HEK293 (cell line): ENCODE measurements around the gene C2.

Experiments
- CTCF ChIA-PET: fragments of 350-600 bp; formaldehyde crosslinking; extraction: SDS; loops from one replicate; lab custom pipeline; 2021; ENCODE audit warnings: antibody characterized with exemption; lab: Yijun Ruan, JAX
- POLR2A ChIA-PET: fragments of 300-600 bp; formaldehyde crosslinking; extraction: SDS; loops from one replicate; lab custom pipeline; 2020; ENCODE audit warnings: antibody characterized with exemption, inconsistent platforms; lab: Yijun Ruan, JAX
- H3K27ac ChIP-seq: fragments of 200-500 bp; sonication (Bioruptor generic); 2 replicates; pipeline ENCODE4 v1.5.1; 2014; ENCODE audit warnings: low read depth, low read length, control low read depth, inconsistent platforms; ENCODE audit errors: extremely low read depth
- H3K36me3 ChIP-seq, 2 experiments: fragments of 200-500 bp in 1 of 2; sonication (Bioruptor generic) in 1 of 2; 1 replicate in 1 of 2; 2 replicates in 1 of 2; pipeline ENCODE4 v1.5.1; 2014 to 2017; ENCODE audit warnings: inconsistent platforms in 2 of 2, low read length in 2 of 2; ENCODE audit not compliant: control insufficient read depth in 2 of 2, insufficient read depth in 1 of 2
- H3K4me1 ChIP-seq: fragments of 200-500 bp; sonication (Bioruptor generic); 2 replicates; pipeline ENCODE4 v1.5.1; 2014; ENCODE audit warnings: mild to moderate bottlenecking, low read length, inconsistent platforms; ENCODE audit not compliant: control insufficient read depth, insufficient read depth
- H3K4me3 ChIP-seq: 2 replicates; pipeline ENCODE4 v1.5.1; 2011; ENCODE audit warnings: low read depth, mild to moderate bottlenecking, control low read depth, low read length, moderate library complexity
- H3K9me3 ChIP-seq: fragments of 200-500 bp; sonication (Bioruptor generic); 2 replicates; pipeline ENCODE4 v1.5.1; 2014; ENCODE audit warnings: low read depth, low read length, inconsistent platforms; ENCODE audit not compliant: control insufficient read depth, insufficient read depth
- FEZF1 ChIP-seq: fragments of 450-650 bp; formaldehyde crosslinking; IDR thresholded peaks from 2 replicates; pipeline ENCODE4 v1.5.1; 2016; ENCODE audit warnings: missing biosample characterization, missing genetic modification characterization
- HOXC10 ChIP-seq: sonication (generic); formaldehyde crosslinking; IDR thresholded peaks from 2 replicates; pipeline ENCODE4 v1.8.1; 2023; ENCODE audit warnings: mild to moderate bottlenecking, missing genetic modification reagents
- RBAK ChIP-seq: fragments of 450-650 bp; formaldehyde crosslinking; IDR thresholded peaks from 2 replicates; pipeline ENCODE4 v1.5.1; 2016; ENCODE audit warnings: missing biosample characterization, missing genetic modification characterization
- WT1 ChIP-seq: fragments of 450-650 bp; formaldehyde crosslinking; IDR thresholded peaks from 2 replicates; pipeline ENCODE4 v1.5.1; 2016; ENCODE audit warnings: missing biosample characterization, missing genetic modification characterization
- ZFP41 ChIP-seq: fragments of 450-650 bp; formaldehyde crosslinking; IDR thresholded peaks from 2 replicates; pipeline ENCODE4 v1.5.1; 2016; ENCODE audit warnings: missing biosample characterization, missing genetic modification characterization, borderline replicate concordance
- ZNF169 ChIP-seq: fragments of 450-650 bp; formaldehyde crosslinking; IDR thresholded peaks from 2 replicates; pipeline ENCODE4 v1.5.1; 2016; ENCODE audit warnings: missing biosample characterization, missing genetic modification characterization
- ZNF221 ChIP-seq: fragments of 450-650 bp; formaldehyde crosslinking; IDR thresholded peaks from 2 replicates; pipeline ENCODE4 v1.5.1; 2017; ENCODE audit warnings: missing biosample characterization, missing genetic modification characterization, borderline replicate concordance
- ZNF274 ChIP-seq, 2 experiments: fragments of 200-500 bp in 1 of 2; fragments of 450-650 bp in 1 of 2; sonication (Bioruptor generic) in 1 of 2; formaldehyde crosslinking in 1 of 2; IDR thresholded peaks; 2 replicates each; pipeline versions ENCODE4 v1.5.1 to v1.6.1; 2014 to 2016; ENCODE audit warnings: borderline replicate concordance in 1 of 2, inconsistent platforms in 1 of 2, low read length in 1 of 2, missing biosample characterization in 1 of 2, missing genetic modification characterization in 1 of 2
- ZNF280D ChIP-seq: fragments of 450-650 bp; formaldehyde crosslinking; IDR thresholded peaks from 2 replicates; pipeline ENCODE4 v1.5.1; 2016; ENCODE audit warnings: missing biosample characterization, missing genetic modification characterization
- ZNF335 ChIP-seq: fragments of 450-650 bp; formaldehyde crosslinking; conservative IDR thresholded peaks from 2 replicates; pipeline ENCODE4 v1.5.1; 2016; ENCODE audit warnings: missing biosample characterization, missing genetic modification characterization
- ZNF354C ChIP-seq: fragments of 450-650 bp; formaldehyde crosslinking; IDR thresholded peaks from 2 replicates; pipeline ENCODE4 v1.5.1; 2016; ENCODE audit warnings: missing biosample characterization, missing genetic modification characterization, low read depth, borderline replicate concordance
- ZNF561 ChIP-seq: fragments of 450-650 bp; IDR thresholded peaks from 2 replicates; pipeline ENCODE4 v1.5.1; 2018; ENCODE audit warnings: missing biosample characterization, missing genetic modification characterization, borderline replicate concordance
- ZNF621 ChIP-seq: fragments of 450-650 bp; formaldehyde crosslinking; IDR thresholded peaks from 2 replicates; pipeline ENCODE4 v1.5.1; 2017; ENCODE audit warnings: missing biosample characterization, missing genetic modification characterization
- ZNF626 ChIP-seq: fragments of 450-650 bp; sonication (Bioruptor Pico); formaldehyde crosslinking; IDR thresholded peaks from 2 replicates; pipeline ENCODE4 v1.5.1; 2018; ENCODE audit warnings: missing biosample characterization, missing genetic modification characterization, inconsistent platforms
- ZNF658 ChIP-seq: fragments of 450-650 bp; formaldehyde crosslinking; IDR thresholded peaks from 2 replicates; pipeline ENCODE4; 2016; ENCODE audit warnings: missing biosample characterization, missing genetic modification characterization
- TF ChIP-seq, protein P1 (sequence below): fragments of 450-650 bp; formaldehyde crosslinking; IDR thresholded peaks from 2 replicates; pipeline ENCODE4 v1.5.1; 2017; ENCODE audit warnings: missing biosample characterization, missing genetic modification characterization
- TF ChIP-seq, protein P2 (sequence below): fragments of 450-650 bp; IDR thresholded peaks from 2 replicates; pipeline ENCODE4 v1.5.1; 2018; ENCODE audit warnings: missing biosample characterization, missing genetic modification characterization
- TF ChIP-seq, protein P3 (sequence below): fragments of 450-650 bp; formaldehyde crosslinking; IDR thresholded peaks from 2 replicates; pipeline ENCODE4 v1.5.1; 2016; ENCODE audit warnings: missing biosample characterization, missing genetic modification characterization, borderline replicate concordance
- TF ChIP-seq, protein P4 (sequence below): fragments of 450-650 bp; formaldehyde crosslinking; IDR thresholded peaks from 2 replicates; pipeline ENCODE4 v1.5.1; 2016; ENCODE audit warnings: missing biosample characterization, missing genetic modification characterization
- TF ChIP-seq, protein P5 (sequence below): fragments of 450-650 bp; formaldehyde crosslinking; IDR thresholded peaks from 2 replicates; pipeline ENCODE4 v1.5.1; 2016; ENCODE audit warnings: missing biosample characterization, missing genetic modification characterization

C2 gene

GRCh38 chr6:31935823-31936222, 8.3 kb downstream of the C2 start (continued):
- no peak for TF ChIP-seq ZNF561 (tag by site-specific recombination)
- TF ChIP-seq ZNF354C (tag by site-specific recombination) = no peak
- TF ChIP-seq, protein P1, sequence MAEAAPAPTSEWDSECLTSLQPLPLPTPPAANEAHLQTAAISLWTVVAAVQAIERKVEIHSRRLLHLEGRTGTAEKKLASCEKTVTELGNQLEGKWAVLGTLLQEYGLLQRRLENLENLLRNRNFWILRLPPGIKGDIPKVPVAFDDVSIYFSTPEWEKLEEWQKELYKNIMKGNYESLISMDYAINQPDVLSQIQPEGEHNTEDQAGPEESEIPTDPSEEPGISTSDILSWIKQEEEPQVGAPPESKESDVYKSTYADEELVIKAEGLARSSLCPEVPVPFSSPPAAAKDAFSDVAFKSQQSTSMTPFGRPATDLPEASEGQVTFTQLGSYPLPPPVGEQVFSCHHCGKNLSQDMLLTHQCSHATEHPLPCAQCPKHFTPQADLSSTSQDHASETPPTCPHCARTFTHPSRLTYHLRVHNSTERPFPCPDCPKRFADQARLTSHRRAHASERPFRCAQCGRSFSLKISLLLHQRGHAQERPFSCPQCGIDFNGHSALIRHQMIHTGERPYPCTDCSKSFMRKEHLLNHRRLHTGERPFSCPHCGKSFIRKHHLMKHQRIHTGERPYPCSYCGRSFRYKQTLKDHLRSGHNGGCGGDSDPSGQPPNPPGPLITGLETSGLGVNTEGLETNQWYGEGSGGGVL (tag by site-specific recombination) = no peak
- no peak for TF ChIP-seq ZNF626 (tag by site-specific recombination)

GRCh38 chr6:31940256-31940664, 12.7 kb downstream of the C2 start:
- ChIA-PET CTCF (interaction anchor here (0.5 to 7.7 kb wide), 5 partner anchors 10 to 356 kb away, joined by 3 to 70 read pairs (median 3); no protein-coding TSS in a partner anchor), POLR2A (interaction anchor here (1.1 to 2.6 kb wide), 3 partner anchors 10 to 32 kb away, joined by 5 to 17 read pairs (median 5); partner anchors contain the start of gene DXO)
- peak; percentile 43 for TF ChIP-seq ZNF335 (tag by site-specific recombination)
- TF ChIP-seq, protein P2, sequence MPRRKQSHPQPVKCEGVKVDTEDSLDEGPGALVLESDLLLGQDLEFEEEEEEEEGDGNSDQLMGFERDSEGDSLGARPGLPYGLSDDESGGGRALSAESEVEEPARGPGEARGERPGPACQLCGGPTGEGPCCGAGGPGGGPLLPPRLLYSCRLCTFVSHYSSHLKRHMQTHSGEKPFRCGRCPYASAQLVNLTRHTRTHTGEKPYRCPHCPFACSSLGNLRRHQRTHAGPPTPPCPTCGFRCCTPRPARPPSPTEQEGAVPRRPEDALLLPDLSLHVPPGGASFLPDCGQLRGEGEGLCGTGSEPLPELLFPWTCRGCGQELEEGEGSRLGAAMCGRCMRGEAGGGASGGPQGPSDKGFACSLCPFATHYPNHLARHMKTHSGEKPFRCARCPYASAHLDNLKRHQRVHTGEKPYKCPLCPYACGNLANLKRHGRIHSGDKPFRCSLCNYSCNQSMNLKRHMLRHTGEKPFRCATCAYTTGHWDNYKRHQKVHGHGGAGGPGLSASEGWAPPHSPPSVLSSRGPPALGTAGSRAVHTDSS (tag by site-specific recombination) = peak; percentile 75
- no peak for TF ChIP-seq ZNF280D (tag by site-specific recombination)
- no peak for TF ChIP-seq ZNF221 (tag by site-specific recombination)
- 0 out of 2 replicates have a peak, but pooled peaks have one; percentile 22 for TF ChIP-seq FEZF1 (tag by site-specific recombination)
- TF ChIP-seq WT1 = no peak
- peaks cover 5% of the 10 kb centered on the region; the same call in 1 of the 2 replicates for H3K4me1 ChIP-seq
- H3K9me3 ChIP-seq = no peaks in the 10 kb centered on the region
- H3K27ac ChIP-seq = no peak overlapping the region
- H3K4me3 ChIP-seq = no peak overlapping the region
- no peaks in the 10 kb centered on the region for H3K36me3 ChIP-seq

GRCh38 chr6:31943742-31944141, 16.2 kb downstream of the C2 start:
- no peak overlapping the region for H3K4me3 ChIP-seq
- ChIA-PET POLR2A (interaction anchor here (1.1 kb wide), 1 partner anchor 28 kb away, joined by 3 read pairs; the partner anchor contains the start of gene DXO), CTCF (interaction anchor here (7.7 kb wide), 1 partner anchor 8 kb away, joined by 70 read pairs; no protein-coding TSS in a partner anchor)
- no peak overlapping the region for H3K27ac ChIP-seq
- H3K9me3 ChIP-seq = no peaks in the 10 kb centered on the region
- peaks cover 5% of the 10 kb centered on the region; the same call in 1 of the 2 replicates for H3K4me1 ChIP-seq
- H3K36me3 ChIP-seq = no peaks in the 10 kb centered on the region
- TF ChIP-seq ZFP41 (no peak), ZNF169 (tag by site-specific recombination) (no peak), RBAK (no peak), ZNF658 (no peak), ZNF621 (tag by site-specific recombination) (no peak), ZNF274 (IDR thresholded peaks at IDR 0.05; ENCODE audit: low read length) (no peak), ZNF274 (tag by site-specific recombination; IDR thresholded peaks at IDR 0.05; ENCODE audit: borderline replicate concordance) (no peak), HOXC10 (CRISPR knock-in tag) (no peak)
- TF ChIP-seq, protein P3, sequence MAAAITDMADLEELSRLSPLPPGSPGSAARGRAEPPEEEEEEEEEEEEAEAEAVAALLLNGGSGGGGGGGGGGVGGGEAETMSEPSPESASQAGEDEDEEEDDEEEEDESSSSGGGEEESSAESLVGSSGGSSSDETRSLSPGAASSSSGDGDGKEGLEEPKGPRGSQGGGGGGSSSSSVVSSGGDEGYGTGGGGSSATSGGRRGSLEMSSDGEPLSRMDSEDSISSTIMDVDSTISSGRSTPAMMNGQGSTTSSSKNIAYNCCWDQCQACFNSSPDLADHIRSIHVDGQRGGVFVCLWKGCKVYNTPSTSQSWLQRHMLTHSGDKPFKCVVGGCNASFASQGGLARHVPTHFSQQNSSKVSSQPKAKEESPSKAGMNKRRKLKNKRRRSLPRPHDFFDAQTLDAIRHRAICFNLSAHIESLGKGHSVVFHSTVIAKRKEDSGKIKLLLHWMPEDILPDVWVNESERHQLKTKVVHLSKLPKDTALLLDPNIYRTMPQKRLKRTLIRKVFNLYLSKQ (tag by site-specific recombination) = no peak
- TF ChIP-seq, protein P4, sequence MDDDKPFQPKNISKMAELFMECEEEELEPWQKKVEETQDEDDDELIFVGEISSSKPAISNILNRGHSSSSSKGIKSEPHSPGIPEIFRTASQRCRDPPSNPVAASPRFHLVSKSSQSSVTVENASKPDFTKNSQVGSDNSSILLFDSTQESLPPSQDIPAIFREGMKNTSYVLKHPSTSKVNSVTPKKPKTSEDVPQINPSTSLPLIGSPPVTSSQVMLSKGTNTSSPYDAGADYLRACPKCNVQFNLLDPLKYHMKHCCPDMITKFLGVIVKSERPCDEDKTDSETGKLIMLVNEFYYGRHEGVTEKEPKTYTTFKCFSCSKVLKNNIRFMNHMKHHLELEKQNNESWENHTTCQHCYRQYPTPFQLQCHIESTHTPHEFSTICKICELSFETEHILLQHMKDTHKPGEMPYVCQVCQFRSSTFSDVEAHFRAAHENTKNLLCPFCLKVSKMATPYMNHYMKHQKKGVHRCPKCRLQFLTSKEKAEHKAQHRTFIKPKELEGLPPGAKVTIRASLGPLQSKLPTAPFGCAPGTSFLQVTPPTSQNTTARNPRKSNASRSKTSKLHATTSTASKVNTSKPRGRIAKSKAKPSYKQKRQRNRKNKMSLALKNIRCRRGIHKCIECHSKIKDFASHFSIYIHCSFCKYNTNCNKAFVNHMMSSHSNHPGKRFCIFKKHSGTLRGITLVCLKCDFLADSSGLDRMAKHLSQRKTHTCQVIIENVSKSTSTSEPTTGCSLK = no peak
- TF ChIP-seq, protein P5, sequence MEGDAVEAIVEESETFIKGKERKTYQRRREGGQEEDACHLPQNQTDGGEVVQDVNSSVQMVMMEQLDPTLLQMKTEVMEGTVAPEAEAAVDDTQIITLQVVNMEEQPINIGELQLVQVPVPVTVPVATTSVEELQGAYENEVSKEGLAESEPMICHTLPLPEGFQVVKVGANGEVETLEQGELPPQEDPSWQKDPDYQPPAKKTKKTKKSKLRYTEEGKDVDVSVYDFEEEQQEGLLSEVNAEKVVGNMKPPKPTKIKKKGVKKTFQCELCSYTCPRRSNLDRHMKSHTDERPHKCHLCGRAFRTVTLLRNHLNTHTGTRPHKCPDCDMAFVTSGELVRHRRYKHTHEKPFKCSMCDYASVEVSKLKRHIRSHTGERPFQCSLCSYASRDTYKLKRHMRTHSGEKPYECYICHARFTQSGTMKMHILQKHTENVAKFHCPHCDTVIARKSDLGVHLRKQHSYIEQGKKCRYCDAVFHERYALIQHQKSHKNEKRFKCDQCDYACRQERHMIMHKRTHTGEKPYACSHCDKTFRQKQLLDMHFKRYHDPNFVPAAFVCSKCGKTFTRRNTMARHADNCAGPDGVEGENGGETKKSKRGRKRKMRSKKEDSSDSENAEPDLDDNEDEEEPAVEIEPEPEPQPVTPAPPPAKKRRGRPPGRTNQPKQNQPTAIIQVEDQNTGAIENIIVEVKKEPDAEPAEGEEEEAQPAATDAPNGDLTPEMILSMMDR = no peak
